Chondrocyte (in vitro differentiated cells): ENCODE results near the gene GALM. TPM values are rescaled to one million over a fixed set of nuclear protein-coding genes. Genes with fewer than 3 reads are reported as not detected.

Source experiments
- DNase-seq: peaks from one replicate; pipeline ENCODE4 v3.0.0; 2021; ENCODE audit warnings: mixed read lengths, low spot score
- H3K27ac Mint-ChIP-seq: one replicate; pipeline ENCODE4 v1.8.0; 2021; ENCODE audit warnings: mild to moderate bottlenecking, moderate library complexity, mixed read lengths; ENCODE audit not compliant: unreplicated experiment
- H3K27me3 Mint-ChIP-seq: 2 replicates; pipeline ENCODE4 v1.8.0; 2021; ENCODE audit warnings: low read depth, mixed read lengths
- H3K36me3 Mint-ChIP-seq: 2 replicates; pipeline ENCODE4 v1.8.0; 2021; ENCODE audit warnings: low read depth, mixed read lengths
- H3K4me1 Mint-ChIP-seq: 2 replicates; pipeline ENCODE4 v1.8.0; 2021; ENCODE audit warnings: low read depth, mild to moderate bottlenecking, mixed read lengths
- H3K4me3 Mint-ChIP-seq: one replicate; pipeline ENCODE4 v1.8.0; 2021; ENCODE audit warnings: mild to moderate bottlenecking, moderate library complexity, mixed read lengths; ENCODE audit not compliant: unreplicated experiment
- H3K9me3 Mint-ChIP-seq: 2 replicates; pipeline ENCODE4 v1.8.0; 2021; ENCODE audit warnings: low read depth, mixed read lengths
- CTCF ChIP-seq: fragments of 200-600 bp; sonication (generic); IDR thresholded peaks from 2 replicates; pipeline ENCODE4 v1.5.0; 2021; ENCODE audit warnings: antibody characterized with exemption, mild to moderate bottlenecking, moderate library complexity
- total RNA-seq: library from RNA; stranded (reverse); gene quantifications from 3 replicates; pipeline ENCODE4 v1.2.1, GENCODE V29; 2021

The GALM gene
- total RNA-seq, 1 donor from 2014 or later, result 4.7 TPM

- Mint-ChIP-seq H3K27me3 (no peaks in the 10 kb centered on the region), H3K4me1 (no peaks in the 10 kb centered on the region), H3K4me3 (no peak overlapping the region), H3K36me3 (no peaks in the 10 kb centered on the region), H3K9me3 (no peaks in the 10 kb centered on the region), H3K27ac (no peak overlapping the region)
- TF ChIP-seq CTCF, result no peak
- no peak for DNase-seq
These were observed 97.3 kb downstream of the GALM start for GRCh38 chr2:38763228-38763627.

GRCh38 chr2:38763728-38764127 is 97.8 kb downstream of the GALM start:
- Mint-ChIP-seq H3K4me3 (no peak overlapping the region), H3K4me1 (no peaks in the 10 kb centered on the region), H3K27me3 (no peaks in the 10 kb centered on the region), H3K27ac (no peak overlapping the region), H3K36me3 (no peaks in the 10 kb centered on the region), H3K9me3 (no peaks in the 10 kb centered on the region)
- DNase-seq, result no peak
- no peak for TF ChIP-seq CTCF

DNA sequence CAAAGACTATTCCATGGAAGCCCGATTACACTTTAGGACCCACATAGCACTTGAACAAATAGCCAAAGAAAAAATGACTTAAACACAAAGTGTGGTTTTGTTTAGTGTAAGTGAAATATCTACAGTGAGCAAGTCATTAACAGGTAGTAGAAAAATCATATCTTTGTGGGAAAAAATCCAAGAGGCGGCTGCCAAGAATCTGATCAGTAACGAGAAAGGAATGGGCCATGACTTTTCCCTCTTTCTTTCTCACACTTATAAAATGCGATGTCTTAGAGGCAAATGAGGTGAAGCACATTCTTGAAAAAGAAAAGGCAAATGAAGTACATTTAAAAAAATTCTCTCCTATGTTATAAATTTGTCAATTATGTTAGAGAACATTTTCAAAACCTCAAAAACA is 99.2 kb downstream of the GALM start:
- H3K27me3 Mint-ChIP-seq, result no peaks in the 10 kb centered on the region
- H3K36me3 Mint-ChIP-seq, result no peaks in the 10 kb centered on the region
- H3K9me3 Mint-ChIP-seq, result no peaks in the 10 kb centered on the region
- DNase-seq, result no peak
- TF ChIP-seq CTCF, result no peak
- H3K27ac Mint-ChIP-seq, result no peak overlapping the region
- H3K4me1 Mint-ChIP-seq, result no peaks in the 10 kb centered on the region
- no peak overlapping the region for H3K4me3 Mint-ChIP-seq

- Mint-ChIP-seq H3K27ac (no peak overlapping the region), H3K36me3 (no peaks in the 10 kb centered on the region), H3K4me1 (no peaks in the 10 kb centered on the region), H3K4me3 (no peak overlapping the region), H3K27me3 (no peaks in the 10 kb centered on the region), H3K9me3 (no peaks in the 10 kb centered on the region)
- no peak for DNase-seq
- no peak for TF ChIP-seq CTCF
These were observed 99.6 kb downstream of the GALM start for GRCh38 chr2:38765551-38765950.

DNA sequence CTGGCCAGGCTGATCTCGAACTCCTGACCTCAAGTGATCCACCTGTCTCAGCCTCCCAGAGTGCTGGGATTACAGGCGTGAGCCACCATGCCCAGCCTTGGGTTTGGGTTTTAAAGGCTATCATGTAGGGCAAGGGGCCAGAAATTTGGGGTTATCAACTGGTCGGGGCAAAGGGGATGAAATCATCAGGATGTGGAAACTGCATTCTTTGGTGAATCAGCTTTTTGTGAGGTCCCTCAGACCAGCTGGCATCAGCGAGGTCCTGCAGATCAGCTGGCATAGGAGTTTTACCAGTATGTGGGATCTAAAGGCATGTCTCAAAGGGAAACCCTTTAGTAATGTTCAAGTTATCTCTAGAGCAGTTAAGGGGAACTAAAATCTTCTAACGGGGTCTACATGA is 105.7 kb downstream of the GALM start:
- Mint-ChIP-seq H3K4me3 (no peak overlapping the region), H3K27ac (no peak overlapping the region), H3K4me1 (no peaks in the 10 kb centered on the region), H3K9me3 (no peaks in the 10 kb centered on the region), H3K36me3 (no peaks in the 10 kb centered on the region), H3K27me3 (no peaks in the 10 kb centered on the region)
- DNase-seq, result no peak
- TF ChIP-seq CTCF, result no peak
